GM10847 (cell line): ENCODE measurements around the gene EIF4A3.

Experiments
- POLR2A ChIP-seq: IDR thresholded peaks from 2 replicates; pipeline ENCODE4 v1.6.1; 2011; ENCODE audit not compliant: insufficient read length; ENCODE audit errors: extremely low read depth

EIF4A3 gene

GRCh38 chr17:80091376-80091775, 55.6 kb downstream of the EIF4A3 start:
- no peak for TF ChIP-seq POLR2A

DNA sequence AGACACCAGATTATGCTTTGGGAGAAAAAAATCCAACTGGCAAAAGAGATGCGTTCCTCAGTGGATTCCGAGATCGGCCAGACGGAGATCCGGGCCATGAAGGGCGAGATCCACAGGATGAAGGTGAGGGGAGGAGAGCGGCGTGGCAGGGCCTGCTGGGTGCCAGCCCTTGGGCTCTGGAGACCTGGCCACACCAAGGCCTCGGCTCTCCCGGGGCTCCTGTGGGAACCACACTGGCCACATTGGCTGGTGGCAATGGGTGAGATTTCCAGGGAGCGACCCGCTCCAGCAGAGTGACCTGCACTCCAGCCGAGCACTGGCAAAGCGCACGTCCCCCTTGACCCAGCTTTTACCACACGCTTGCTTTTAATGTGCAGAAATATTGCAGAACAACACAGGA, 57.2 kb downstream of the EIF4A3 start:
- no peak for TF ChIP-seq POLR2A

DNA sequence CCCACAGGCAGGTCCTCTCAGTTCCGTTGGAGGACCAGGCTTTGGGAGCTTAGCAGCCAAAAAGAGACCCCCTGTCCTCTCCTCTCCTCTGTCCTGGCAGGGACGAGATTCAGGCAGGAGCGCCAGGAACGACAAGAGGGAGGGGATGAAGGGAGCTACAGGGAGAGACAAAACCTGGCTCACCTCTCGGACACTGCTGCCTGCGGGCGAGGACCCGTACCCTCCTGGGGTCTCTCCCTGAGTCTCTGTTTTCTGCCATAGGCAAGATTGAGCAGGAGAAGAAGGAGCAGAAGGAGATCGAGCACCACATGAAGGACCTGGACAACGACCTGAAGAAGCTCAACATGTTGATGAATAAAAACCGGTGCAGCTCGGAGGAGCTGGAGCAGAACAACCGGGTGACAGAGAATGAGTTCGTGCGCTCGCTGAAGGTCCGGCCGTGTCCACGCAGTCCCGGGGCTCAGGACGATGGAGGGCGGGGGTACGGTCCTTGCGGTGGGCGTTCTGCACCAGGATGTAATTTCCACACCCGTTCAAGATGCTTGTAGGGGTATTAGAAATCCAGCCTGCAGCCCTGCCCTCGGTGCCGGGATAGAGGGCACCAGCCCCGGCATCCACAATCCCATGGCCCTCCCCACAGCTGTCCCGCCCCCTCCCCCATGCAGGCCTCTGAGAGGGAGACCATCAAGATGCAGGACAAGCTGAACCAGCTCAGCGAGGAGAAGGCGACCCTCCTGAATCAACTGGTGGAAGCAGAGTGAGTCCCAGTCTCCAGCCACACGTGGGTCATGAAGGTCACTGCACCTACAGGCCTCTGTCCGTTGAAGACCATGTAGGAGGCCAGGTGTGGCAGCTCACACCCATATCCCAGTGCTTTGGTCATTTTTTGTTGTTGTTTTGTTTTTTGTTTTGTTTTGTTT, 59.3 kb downstream of the EIF4A3 start:
- TF ChIP-seq POLR2A, result no peak

GRCh38 chr17:80086616-80087015, 60.3 kb downstream of the EIF4A3 start:
- TF ChIP-seq POLR2A, result no peak

GRCh38 chr17:80086081-80086480, 60.8 kb downstream of the EIF4A3 start:
- no peak for TF ChIP-seq POLR2A

DNA sequence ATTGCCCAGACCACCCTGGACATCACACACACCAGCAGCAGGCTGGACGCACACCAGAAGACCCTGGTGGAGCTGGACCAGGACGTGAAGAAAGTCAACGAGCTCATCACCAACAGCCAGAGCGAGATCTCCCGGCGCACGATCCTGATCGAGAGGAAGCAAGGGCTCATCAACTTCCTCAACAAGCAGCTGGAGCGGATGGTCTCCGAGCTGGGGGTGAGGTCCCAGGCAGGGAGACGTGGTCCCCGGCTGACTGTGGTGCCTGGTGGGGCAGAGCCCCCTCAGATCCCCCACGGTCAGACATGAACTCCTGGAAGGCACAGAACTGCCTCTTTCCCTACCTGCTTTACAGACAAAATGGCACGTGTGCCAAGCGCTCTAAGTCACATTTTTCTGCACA, 62.2 kb downstream of the EIF4A3 start:
- no peak for TF ChIP-seq POLR2A
